GM21717 (cell line): ENCODE results near the gene RTN4.

Experiments used
- ATAC-seq: cut with Tn5 transposase; IDR thresholded peaks from one replicate; pipeline ENCODE4 v1.9.1; 2021; ENCODE audit warnings: mild to moderate bottlenecking, moderate library complexity; ENCODE audit not compliant: unreplicated experiment

Gene RTN4

GRCh38 chr2:54979321-54980044, 70.8 kb downstream of the RTN4 start:
- ATAC-seq: no peak

GRCh38 chr2:54977149-54977548, 73.1 kb downstream of the RTN4 start:
- ATAC-seq: peak; percentile 96

- ATAC-seq: no peak
These were observed 74.4 kb downstream of the RTN4 start for GRCh38 chr2:54975598-54976492.

GRCh38 chr2:54975175-54975574, 75.1 kb downstream of the RTN4 start:
- no peak for ATAC-seq

GRCh38 chr2:54969940-54970338, 80.3 kb downstream of the RTN4 start:
- no peak for ATAC-seq

- ATAC-seq: no peak
These were observed 80.8 kb downstream of the RTN4 start for GRCh38 chr2:54969295-54969939.

- no peak for ATAC-seq
These were observed 81.6 kb downstream of the RTN4 start for GRCh38 chr2:54968561-54969218.

GRCh38 chr2:54967759-54968365, 82.4 kb downstream of the RTN4 start:
- ATAC-seq: no peak

GRCh38 chr2:54967269-54967668, 83.0 kb downstream of the RTN4 start:
- ATAC-seq: no peak

GRCh38 chr2:54966837-54967236, 83.4 kb downstream of the RTN4 start:
- ATAC-seq: no peak

GRCh38 chr2:54966165-54966832, 84.0 kb downstream of the RTN4 start:
- ATAC-seq: no peak

GRCh38 chr2:54965425-54965824, 84.8 kb downstream of the RTN4 start:
- no peak for ATAC-seq

GRCh38 chr2:54964816-54965215, 85.4 kb downstream of the RTN4 start:
- no peak for ATAC-seq

- no peak for ATAC-seq
These were observed 86.0 kb downstream of the RTN4 start for GRCh38 chr2:54964271-54964670.

GRCh38 chr2:54963476-54963875, 86.8 kb downstream of the RTN4 start:
- no peak for ATAC-seq

- ATAC-seq: no peak
These were observed 87.3 kb downstream of the RTN4 start for GRCh38 chr2:54962935-54963440.

- ATAC-seq: no peak
These were observed 87.7 kb downstream of the RTN4 start for GRCh38 chr2:54962511-54962910.

- no peak for ATAC-seq
These were observed 90.1 kb downstream of the RTN4 start for GRCh38 chr2:54960164-54960563.

GRCh38 chr2:54958717-54959371, 91.4 kb downstream of the RTN4 start:
- ATAC-seq: no peak
